Measurements from ENCODE around the gene LYPD6B. TPM values are rescaled to one million over a fixed set of nuclear protein-coding genes. Genes with fewer than 3 reads are reported as not detected.

LYPD6B gene
- total RNA-seq, 1 donor from 2014 or later, result 13.5 TPM

- no peaks in the 10 kb centered on the region for H3K36me3 Mint-ChIP-seq (ENCODE audit: unreplicated experiment)
- H3K27ac Mint-ChIP-seq (ENCODE audit: unreplicated experiment), result no peak overlapping the region
- TF ChIP-seq CTCF (IDR thresholded peaks at IDR 0.05), result no peak
- no peak overlapping the region for H3K4me3 Mint-ChIP-seq (ENCODE audit: unreplicated experiment)
- DNase-seq (ENCODE audit: extremely low spot score, unreplicated experiment), result no peak
- H3K27me3 Mint-ChIP-seq (ENCODE audit: unreplicated experiment), result no peaks in the 10 kb centered on the region
- H3K9me3 Mint-ChIP-seq (ENCODE audit: unreplicated experiment), result no peaks in the 10 kb centered on the region
- H3K4me1 Mint-ChIP-seq (ENCODE audit: unreplicated experiment), result no peaks in the 10 kb centered on the region
Measured at GRCh38 chr2:148994341-148994740, 44.2 kb upstream of the LYPD6B start.

- H3K4me3 Mint-ChIP-seq (ENCODE audit: unreplicated experiment), result no peak overlapping the region
- H3K36me3 Mint-ChIP-seq (ENCODE audit: unreplicated experiment), result peaks cover 5% of the 10 kb centered on the region
- no peak overlapping the region for H3K27ac Mint-ChIP-seq (ENCODE audit: unreplicated experiment)
- H3K27me3 Mint-ChIP-seq (ENCODE audit: unreplicated experiment), result no peaks in the 10 kb centered on the region
- TF ChIP-seq CTCF (IDR thresholded peaks at IDR 0.05), result no peak
- H3K9me3 Mint-ChIP-seq (ENCODE audit: unreplicated experiment), result no peaks in the 10 kb centered on the region
- peaks cover 11% of the 10 kb centered on the region for H3K4me1 Mint-ChIP-seq (ENCODE audit: unreplicated experiment)
- DNase-seq (ENCODE audit: extremely low spot score, unreplicated experiment), result no peak
Measured at GRCh38 chr2:148996805-148997204, 41.7 kb upstream of the LYPD6B start.

- Mint-ChIP-seq H3K4me3 (ENCODE audit: unreplicated experiment) (no peak overlapping the region), H3K27me3 (ENCODE audit: unreplicated experiment) (no peaks in the 10 kb centered on the region), H3K4me1 (ENCODE audit: unreplicated experiment) (peaks cover 15% of the 10 kb centered on the region), H3K9me3 (ENCODE audit: unreplicated experiment) (no peaks in the 10 kb centered on the region), H3K27ac (ENCODE audit: unreplicated experiment) (no peak overlapping the region), H3K36me3 (ENCODE audit: unreplicated experiment) (peaks cover 11% of the 10 kb centered on the region)
- no peak for DNase-seq (ENCODE audit: extremely low spot score, unreplicated experiment)
- TF ChIP-seq CTCF (IDR thresholded peaks at IDR 0.05), result no peak
Measured at GRCh38 chr2:148998165-148998830, 40.2 kb upstream of the LYPD6B start.

- Mint-ChIP-seq H3K4me3 (ENCODE audit: unreplicated experiment) (no peak overlapping the region), H3K9me3 (ENCODE audit: unreplicated experiment) (no peaks in the 10 kb centered on the region), H3K36me3 (ENCODE audit: unreplicated experiment) (peaks cover 11% of the 10 kb centered on the region), H3K27ac (ENCODE audit: unreplicated experiment) (no peak overlapping the region), H3K4me1 (ENCODE audit: unreplicated experiment) (peaks cover 20% of the 10 kb centered on the region), H3K27me3 (ENCODE audit: unreplicated experiment) (no peaks in the 10 kb centered on the region)
- no peak for DNase-seq (ENCODE audit: extremely low spot score, unreplicated experiment)
- no peak for TF ChIP-seq CTCF (IDR thresholded peaks at IDR 0.05)
Measured at GRCh38 chr2:148998831-148999200, 39.7 kb upstream of the LYPD6B start.

- H3K27me3 Mint-ChIP-seq (ENCODE audit: unreplicated experiment), result no peaks in the 10 kb centered on the region
- no peak overlapping the region for H3K27ac Mint-ChIP-seq (ENCODE audit: unreplicated experiment)
- no peak for TF ChIP-seq CTCF (IDR thresholded peaks at IDR 0.05)
- no peaks in the 10 kb centered on the region for H3K9me3 Mint-ChIP-seq (ENCODE audit: unreplicated experiment)
- H3K36me3 Mint-ChIP-seq (ENCODE audit: unreplicated experiment), result peaks cover 11% of the 10 kb centered on the region
- no peak overlapping the region for H3K4me3 Mint-ChIP-seq (ENCODE audit: unreplicated experiment)
- no peak for DNase-seq (ENCODE audit: extremely low spot score, unreplicated experiment)
- H3K4me1 Mint-ChIP-seq (ENCODE audit: unreplicated experiment), result peaks cover 27% of the 10 kb centered on the region
Measured at GRCh38 chr2:148999451-148999921, 39.0 kb upstream of the LYPD6B start.
